Fibroblast of gingiva (primary cell): Measurements from ENCODE around the gene RPS6KB1.
"Not testable (repeated sequence)": the region's sequence is repeated elsewhere in the genome, so short reads cannot be mapped to it uniquely, and the experiment has no call there.

Experiments used
- DNase-seq: peaks from one replicate; pipeline ENCODE4 v3.0.0-alpha.2; 2011; ENCODE audit warnings: low read depth

The RPS6KB1 gene

GRCh38 chr17:59892924-59893675, at the start of gene RPS6KB1, which contains the start of gene TUBD1:
Gene RPS6KB1, plus strand, starts transcription at chr17:59893121. Its CDS starts 64 bp downstream, at chr17:59893185.
Gene TUBD1, minus strand, starts transcription at chr17:59892943. Its CDS starts 1,941 bp downstream, at chr17:59891002.
- peak; percentile 99 for DNase-seq

- peak; percentile 69 for DNase-seq
Measured at GRCh38 chr17:59844884-59845594, 47.9 kb upstream of the RPS6KB1 start.

GRCh38 chr17:59845595-59846393, 47.1 kb upstream of the RPS6KB1 start:
- DNase-seq, result peak; percentile 84

GRCh38 chr17:59846394-59847165, 46.3 kb upstream of the RPS6KB1 start:
- peak; percentile 94 for DNase-seq

- DNase-seq, result no peak
Measured at GRCh38 chr17:59848385-59848668, 44.6 kb upstream of the RPS6KB1 start.

- peak; percentile 91 for DNase-seq
Measured at GRCh38 chr17:59848778-59849177, 44.1 kb upstream of the RPS6KB1 start.

- DNase-seq, result not testable (repeated sequence)
Measured at GRCh38 chr17:59850311-59850710, 42.6 kb upstream of the RPS6KB1 start.

GRCh38 chr17:59851439-59852375, 41.2 kb upstream of the RPS6KB1 start:
- peak; percentile 97 for DNase-seq

GRCh38 chr17:59852847-59853167, 40.1 kb upstream of the RPS6KB1 start:
- DNase-seq, result not testable (repeated sequence)

GRCh38 chr17:59853168-59853918, 39.6 kb upstream of the RPS6KB1 start:
- peak; percentile 77 for DNase-seq

- DNase-seq, result not testable (repeated sequence)
Measured at GRCh38 chr17:59853919-59854729, 38.8 kb upstream of the RPS6KB1 start.

GRCh38 chr17:59856859-59857794, 35.8 kb upstream of the RPS6KB1 start:
- no peak for DNase-seq

GRCh38 chr17:59858167-59858816, 34.6 kb upstream of the RPS6KB1 start:
- peak; percentile 49 for DNase-seq

GRCh38 chr17:59858932-59859331, 34.0 kb upstream of the RPS6KB1 start:
- no peak for DNase-seq

GRCh38 chr17:59859444-59860025, 33.4 kb upstream of the RPS6KB1 start:
- peak; percentile 66 for DNase-seq

- peak; percentile 14 for DNase-seq
Measured at GRCh38 chr17:59863616-59864015, 29.3 kb upstream of the RPS6KB1 start.

GRCh38 chr17:59869941-59870218, 23.0 kb upstream of the RPS6KB1 start:
- DNase-seq, result no peak
